AG04450 (cell line): ENCODE data around the gene CSNK1G1. TPM values are rescaled to one million over a fixed set of nuclear protein-coding genes. Genes with fewer than 3 reads are reported as not detected.
"Not testable (repeated sequence)": the region's sequence is repeated elsewhere in the genome, so short reads cannot be mapped to it uniquely, and the experiment has no call there.

ENCODE experiments used
- CTCF ChIA-PET: fragments of 300-600, 350-600 bp; formaldehyde crosslinking; extraction: SDS; loops from one replicate; lab custom pipeline; 2022; ENCODE audit warnings: antibody characterized with exemption, inconsistent platforms; lab: Charles Lee
- POLR2A ChIA-PET: fragments of 350-600 bp; formaldehyde crosslinking; extraction: SDS; loops from one replicate; lab custom pipeline; 2021; ENCODE audit warnings: antibody characterized with exemption, inconsistent platforms; lab: Yijun Ruan, JAX
- DNase-seq: peaks from one replicate; pipeline ENCODE4 v3.0.0-alpha.2; 2011; ENCODE audit warnings: low read depth, low spot score
- H3K27ac ChIP-seq: one replicate; pipeline ENCODE4 v1.5.1; 2012; ENCODE audit warnings: low read depth, low read length, control low read depth
- H3K27me3 ChIP-seq: one replicate; pipeline ENCODE4 v1.6.0; 2012; ENCODE audit warnings: low read length; ENCODE audit not compliant: control insufficient read depth, insufficient read depth
- H3K4me3 ChIP-seq: 2 replicates; pipeline ENCODE4 v1.5.1; 2011; ENCODE audit warnings: mild to moderate bottlenecking, low read depth, low read length, control low read depth
- H3K9me3 ChIP-seq: 2 replicates; pipeline ENCODE4 v1.5.1; 2012; ENCODE audit warnings: low read length; ENCODE audit not compliant: control insufficient read depth, insufficient read depth
- polyA plus RNA-seq: library from polyadenylated mRNA; depleted of rRNA; stranded (reverse); fragments of >200 nt; gene quantifications from 2 replicates; pipeline ENCODE4 v1.2.3, GENCODE V29; 2011
- TF ChIP-seq, protein P1 (sequence below): IDR thresholded peaks from 2 replicates; pipeline ENCODE4 v1.5.1; 2011; ENCODE audit warnings: low read depth, low read length, control low read depth, inconsistent platforms

Gene CSNK1G1
- polyA plus RNA-seq, 1 experiment = 24.3 TPM

DNA sequence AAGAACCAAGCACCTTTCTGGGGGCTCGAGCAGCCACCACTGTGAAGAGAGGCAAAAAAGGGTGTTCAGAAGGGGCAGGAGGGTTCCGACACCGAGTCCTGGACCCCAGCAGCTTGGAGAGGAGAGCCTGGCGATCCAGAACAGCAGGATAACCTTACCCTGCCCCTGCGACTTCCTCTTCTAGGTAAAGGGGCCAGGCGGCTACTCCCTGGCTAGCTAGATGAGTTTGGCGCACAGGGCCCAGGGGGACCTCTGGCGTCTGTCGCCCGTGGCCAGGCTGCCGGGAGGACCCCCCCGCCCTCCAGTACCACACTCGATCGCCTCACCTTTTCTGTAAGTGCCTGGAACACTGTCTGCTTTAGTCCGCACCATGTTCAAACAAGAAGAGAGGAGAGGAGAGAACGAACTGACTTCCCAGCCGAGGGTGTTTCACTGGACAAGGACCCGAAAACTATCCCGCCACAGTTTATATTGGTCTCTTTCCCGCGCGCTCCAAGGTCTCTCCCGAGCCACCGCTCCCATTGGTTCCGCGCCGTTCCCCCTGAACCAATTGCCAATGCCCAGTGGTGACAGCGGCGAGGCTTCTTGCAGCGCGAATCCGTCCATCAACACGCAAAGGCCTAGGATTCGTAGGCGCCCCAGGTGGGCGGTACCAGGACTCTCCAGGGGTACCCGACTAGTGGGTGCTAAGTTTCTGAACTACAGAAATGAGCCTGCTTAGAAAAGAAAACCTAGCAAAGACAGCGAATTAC lies 25.2 kb upstream of the CSNK1G1 start, which contains the start of gene PCLAF:
Gene PCLAF (minus strand): TSS at position 442 of the 752 bp plus-strand sequence. CDS start 70 bp downstream, at position 372.
- no peaks in the 10 kb centered on the region for H3K27me3 ChIP-seq
- ChIA-PET CTCF (no interaction called here), POLR2A (interaction anchor here (1.5 kb wide), 1 partner anchor 122 kb away, joined by 4 read pairs; no protein-coding TSS in a partner anchor)
- TF ChIP-seq, protein P1, sequence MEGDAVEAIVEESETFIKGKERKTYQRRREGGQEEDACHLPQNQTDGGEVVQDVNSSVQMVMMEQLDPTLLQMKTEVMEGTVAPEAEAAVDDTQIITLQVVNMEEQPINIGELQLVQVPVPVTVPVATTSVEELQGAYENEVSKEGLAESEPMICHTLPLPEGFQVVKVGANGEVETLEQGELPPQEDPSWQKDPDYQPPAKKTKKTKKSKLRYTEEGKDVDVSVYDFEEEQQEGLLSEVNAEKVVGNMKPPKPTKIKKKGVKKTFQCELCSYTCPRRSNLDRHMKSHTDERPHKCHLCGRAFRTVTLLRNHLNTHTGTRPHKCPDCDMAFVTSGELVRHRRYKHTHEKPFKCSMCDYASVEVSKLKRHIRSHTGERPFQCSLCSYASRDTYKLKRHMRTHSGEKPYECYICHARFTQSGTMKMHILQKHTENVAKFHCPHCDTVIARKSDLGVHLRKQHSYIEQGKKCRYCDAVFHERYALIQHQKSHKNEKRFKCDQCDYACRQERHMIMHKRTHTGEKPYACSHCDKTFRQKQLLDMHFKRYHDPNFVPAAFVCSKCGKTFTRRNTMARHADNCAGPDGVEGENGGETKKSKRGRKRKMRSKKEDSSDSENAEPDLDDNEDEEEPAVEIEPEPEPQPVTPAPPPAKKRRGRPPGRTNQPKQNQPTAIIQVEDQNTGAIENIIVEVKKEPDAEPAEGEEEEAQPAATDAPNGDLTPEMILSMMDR = no peak
- peak; percentile 90 for DNase-seq
- H3K4me3 ChIP-seq = peak within 1 kb of the TSS; percentile 75
- no peaks in the 10 kb centered on the region for H3K9me3 ChIP-seq
- peak within 1 kb of the TSS; percentile 57 for H3K27ac ChIP-seq

DNA sequence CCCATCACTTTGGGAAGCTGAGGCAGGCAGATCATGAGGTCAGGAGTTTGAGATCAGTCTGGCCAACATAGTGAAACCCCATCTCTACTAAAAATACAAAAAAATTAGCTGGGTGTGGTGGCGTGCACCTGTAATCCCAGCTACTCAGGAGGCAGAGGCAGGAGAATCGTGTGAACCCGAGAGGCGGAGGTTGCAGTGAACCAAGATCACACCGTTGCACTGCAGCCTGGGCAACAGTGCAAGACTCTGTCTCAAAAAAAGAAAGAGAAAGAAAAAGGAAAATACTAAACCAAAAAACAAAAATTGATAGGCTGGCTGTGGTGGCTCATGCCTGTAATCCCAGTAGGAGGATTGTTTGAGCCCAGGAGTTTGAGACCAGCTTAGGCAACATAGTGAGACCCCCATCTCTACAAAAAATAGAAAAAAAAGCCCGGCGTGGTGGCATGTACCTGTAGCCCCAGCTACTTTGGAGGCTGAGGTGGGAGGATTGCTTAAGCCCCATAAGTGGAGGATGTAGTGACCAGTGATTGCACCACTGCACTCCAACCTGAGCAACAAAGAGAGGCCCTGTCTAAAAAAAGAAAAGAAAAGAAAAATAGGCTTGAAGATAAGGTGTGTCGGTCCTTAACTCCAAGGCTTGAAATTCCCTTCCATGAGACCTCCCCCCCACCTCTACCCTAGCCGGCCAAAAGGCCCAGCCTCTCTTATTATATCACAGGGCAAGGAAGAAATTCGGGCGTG lies 24.3 kb upstream of the CSNK1G1 start:
- H3K27me3 ChIP-seq, DNase-seq, POLR2A ChIA-PET, H3K9me3 ChIP-seq, H3K27ac ChIP-seq: not testable (repeated sequence)
- peak overlapping the region; percentile 75 for H3K4me3 ChIP-seq
- CTCF ChIA-PET = interaction anchor here (0.7 kb wide), 1 partner anchor 35 kb away, joined by 3 read pairs; no protein-coding TSS in a partner anchor

DNA sequence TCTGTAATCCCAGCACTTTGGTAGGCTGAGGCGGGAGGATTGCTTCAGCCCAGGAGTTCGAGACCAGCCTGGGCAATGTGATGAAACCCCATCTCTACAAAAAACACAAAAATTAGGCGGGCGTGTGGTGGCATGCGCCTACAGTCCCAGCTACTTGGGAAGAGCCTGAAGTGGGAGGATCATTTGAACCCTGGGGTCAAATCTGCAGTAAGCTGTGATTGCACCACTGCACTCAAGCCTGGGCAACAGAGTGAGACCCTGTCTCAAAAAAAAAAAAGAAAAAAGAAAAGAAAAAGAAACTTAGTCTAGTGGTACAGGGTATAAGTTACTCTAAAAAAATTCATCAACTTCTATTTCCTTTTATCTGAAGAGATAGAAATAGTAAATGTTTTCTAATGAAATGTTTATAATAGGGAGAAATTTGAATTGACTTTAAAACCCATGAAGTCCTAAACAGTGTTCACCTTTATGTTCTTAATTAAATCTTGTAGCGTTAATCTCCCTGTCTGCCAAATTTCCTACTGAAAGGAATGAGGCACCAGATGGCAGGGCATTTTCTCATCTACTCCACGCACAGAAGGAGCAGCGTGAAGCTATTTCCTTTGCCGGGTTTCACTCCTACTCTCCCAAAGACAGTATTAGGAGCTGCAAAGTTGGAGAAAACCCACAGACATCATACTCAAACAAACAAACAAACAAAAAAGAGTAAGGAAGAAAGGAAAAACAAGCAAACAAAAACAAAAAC lies 23.4 kb upstream of the CSNK1G1 start:
- TF ChIP-seq, protein P1 = no peak
- ChIA-PET CTCF (interaction anchor here (0.7 kb wide), 1 partner anchor 35 kb away, joined by 3 read pairs; no protein-coding TSS in a partner anchor), POLR2A (interaction anchor here (1.5 kb wide), 1 partner anchor 8 kb away, joined by 5 read pairs; the partner anchor contains the start of gene TRIP4)
- no peak for DNase-seq
- Histone ChIP-seq H3K9me3 (no peaks in the 10 kb centered on the region), H3K27me3 (no peaks in the 10 kb centered on the region), H3K27ac (no peak overlapping the region), H3K4me3 (no peak overlapping the region; the same call in 1 of the 2 replicates)

DNA sequence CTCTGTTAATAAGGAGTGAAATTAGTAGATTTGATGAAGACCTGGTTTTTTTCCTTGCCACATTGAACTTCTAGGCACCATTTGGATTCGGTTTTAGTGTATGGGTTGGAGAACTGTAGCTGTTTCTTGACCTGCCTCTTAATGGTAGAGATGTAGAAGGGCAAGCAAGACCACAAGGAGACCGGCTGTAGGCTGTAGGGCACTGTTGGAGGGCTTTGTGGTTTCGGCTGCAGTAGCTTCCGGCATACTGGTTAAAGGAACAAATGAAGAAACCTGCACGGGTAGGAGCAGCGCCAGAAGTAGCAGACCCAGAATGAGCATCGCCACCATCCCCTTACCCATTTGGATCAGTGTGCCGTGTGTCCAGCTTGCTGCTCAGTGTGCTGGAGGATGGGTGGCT lies 17.4 kb upstream of the CSNK1G1 start:
- CTCF ChIA-PET = no interaction called here
- POLR2A ChIA-PET = no interaction called here
- TF ChIP-seq, protein P1 = no peak

DNA sequence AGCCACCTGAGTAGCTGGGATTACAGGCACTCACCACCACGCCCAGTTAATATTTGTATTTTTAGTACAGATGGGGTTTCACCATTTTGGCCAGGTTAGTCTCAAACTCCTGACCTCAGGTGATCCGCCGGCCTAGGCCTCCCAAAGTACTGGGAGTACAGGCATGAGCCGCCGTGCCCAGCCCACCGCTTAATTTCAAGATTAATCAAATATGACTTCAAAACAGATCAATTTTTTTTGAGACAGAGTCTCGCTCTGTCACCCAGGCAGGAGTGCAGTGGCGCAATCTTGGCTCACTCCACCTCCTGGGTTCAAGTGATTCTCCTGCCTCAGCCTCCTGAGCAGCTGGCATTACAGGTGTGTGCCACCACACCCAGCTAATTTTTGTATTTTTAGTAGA lies 15.4 kb upstream of the CSNK1G1 start:
- DNase-seq, H3K9me3 ChIP-seq, POLR2A ChIA-PET, CTCF ChIA-PET, H3K27me3 ChIP-seq, H3K27ac ChIP-seq, H3K4me3 ChIP-seq: not testable (repeated sequence)

More for the DNA sequence above, 17.4 kb upstream of the CSNK1G1 start:
- no peak for DNase-seq
- H3K9me3 ChIP-seq = no peaks in the 10 kb centered on the region
- no peaks in the 10 kb centered on the region for H3K27me3 ChIP-seq
- H3K27ac ChIP-seq = no peak overlapping the region
- no peak overlapping the region for H3K4me3 ChIP-seq
